Hepatocyte (in vitro differentiated cells): ENCODE data around the gene PTCH2.

Experiments used
- CTCF ChIP-seq: fragments of 200-600 bp; sonication (generic); IDR thresholded peaks from 2 replicates; pipeline ENCODE4 v1.5.1; 2016; ENCODE audit warnings: antibody characterized with exemption, mild to moderate bottlenecking; ENCODE audit not compliant: poor library complexity
- EZH2phosphoT487 ChIP-seq: fragments of 200-600 bp; sonication (generic); IDR thresholded peaks from one replicate; pipeline ENCODE4 v1.6.1; 2018; ENCODE audit warnings: antibody characterized with exemption, mild to moderate bottlenecking, low read depth, moderate library complexity; ENCODE audit not compliant: unreplicated experiment, severe bottlenecking

DNA sequence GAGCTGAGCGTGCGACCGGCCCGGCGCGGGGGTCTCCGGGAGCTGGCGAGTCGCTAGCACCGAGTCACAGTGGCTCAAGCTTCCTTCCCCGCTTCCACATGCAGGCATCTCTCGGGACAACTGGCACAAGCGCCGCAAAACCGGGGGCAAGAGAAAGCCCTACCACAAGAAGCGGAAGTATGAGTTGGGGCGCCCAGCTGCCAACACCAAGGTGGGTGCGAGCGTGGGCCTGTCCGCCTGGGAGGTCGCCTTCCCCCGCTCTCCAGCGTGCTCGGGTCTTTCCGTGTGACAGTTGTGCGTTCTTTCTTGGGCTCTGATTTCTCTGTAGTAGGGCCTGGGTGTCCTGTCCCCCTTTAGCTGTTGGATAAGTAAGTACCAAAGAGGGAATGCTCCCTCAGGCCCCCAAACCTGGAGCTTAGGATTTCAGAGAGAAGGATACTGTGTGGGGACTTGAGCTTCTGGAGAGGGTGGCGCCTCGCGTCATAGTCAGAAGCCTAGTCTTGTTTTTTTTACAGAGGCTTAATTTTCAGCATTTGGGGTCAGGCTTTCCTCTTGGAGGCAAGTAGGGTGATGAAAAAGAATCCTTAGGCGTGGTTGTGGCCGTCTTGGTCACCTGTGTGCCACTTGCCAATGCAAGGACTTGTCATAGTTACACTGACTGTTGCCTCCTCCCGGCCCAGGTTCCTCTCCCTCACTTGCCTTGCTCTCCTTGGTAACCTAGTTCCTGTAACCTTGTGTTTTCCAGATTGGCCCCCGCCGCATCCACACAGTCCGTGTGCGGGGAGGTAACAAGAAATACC lies 66.9 kb downstream of the PTCH2 start:
- TF ChIP-seq CTCF = no peak
- TF ChIP-seq EZH2phosphoT487 = no peak
